Measurements from ENCODE around the gene CILP2.
A peak's percentile ranks its signal among the peaks of the same experiment; 100 is the strongest.

Gene CILP2

DNA sequence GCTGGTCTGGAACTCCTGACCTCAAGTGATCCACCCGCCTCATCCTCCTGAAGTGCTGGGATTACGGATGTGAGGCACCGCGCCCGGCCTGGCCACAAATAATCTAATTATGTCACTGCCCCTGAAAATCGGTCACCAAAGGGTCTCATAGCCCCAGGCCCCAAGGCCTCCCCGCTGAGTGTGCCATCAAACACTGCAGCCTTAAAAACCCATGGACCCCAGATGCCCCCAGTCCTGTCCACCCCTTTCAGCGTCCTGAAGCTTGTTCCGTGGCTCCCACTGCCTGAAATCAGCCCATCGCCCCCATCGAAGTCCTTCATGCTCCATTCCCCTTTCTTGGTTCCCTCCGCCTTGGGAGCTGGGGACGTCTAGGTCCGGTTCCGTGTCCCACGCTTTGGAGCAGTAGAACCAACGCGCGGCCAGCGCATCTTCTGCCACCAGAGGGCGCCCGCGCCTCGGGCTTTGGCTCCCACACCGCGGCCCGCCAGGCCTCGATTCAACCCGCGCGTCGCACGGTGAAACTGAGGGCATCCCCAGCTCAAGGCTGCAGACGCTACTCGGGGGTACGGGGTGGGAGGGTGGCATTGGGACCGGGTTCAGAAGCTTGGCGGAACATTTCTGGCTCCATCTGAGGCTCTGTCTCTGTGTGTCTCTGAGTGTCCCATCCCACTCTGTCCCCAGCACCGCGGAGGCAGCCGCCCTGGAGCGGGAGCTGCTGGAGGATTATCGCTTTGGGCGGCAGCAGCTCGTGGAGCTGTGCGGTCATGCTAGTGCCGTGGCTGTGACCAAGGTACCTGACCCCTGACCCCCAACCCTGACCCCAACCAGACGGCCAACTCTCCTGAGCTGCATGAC is 5.9 kb upstream of the CILP2 start:
- DNase-seq, result peak; percentile 20

DNA sequence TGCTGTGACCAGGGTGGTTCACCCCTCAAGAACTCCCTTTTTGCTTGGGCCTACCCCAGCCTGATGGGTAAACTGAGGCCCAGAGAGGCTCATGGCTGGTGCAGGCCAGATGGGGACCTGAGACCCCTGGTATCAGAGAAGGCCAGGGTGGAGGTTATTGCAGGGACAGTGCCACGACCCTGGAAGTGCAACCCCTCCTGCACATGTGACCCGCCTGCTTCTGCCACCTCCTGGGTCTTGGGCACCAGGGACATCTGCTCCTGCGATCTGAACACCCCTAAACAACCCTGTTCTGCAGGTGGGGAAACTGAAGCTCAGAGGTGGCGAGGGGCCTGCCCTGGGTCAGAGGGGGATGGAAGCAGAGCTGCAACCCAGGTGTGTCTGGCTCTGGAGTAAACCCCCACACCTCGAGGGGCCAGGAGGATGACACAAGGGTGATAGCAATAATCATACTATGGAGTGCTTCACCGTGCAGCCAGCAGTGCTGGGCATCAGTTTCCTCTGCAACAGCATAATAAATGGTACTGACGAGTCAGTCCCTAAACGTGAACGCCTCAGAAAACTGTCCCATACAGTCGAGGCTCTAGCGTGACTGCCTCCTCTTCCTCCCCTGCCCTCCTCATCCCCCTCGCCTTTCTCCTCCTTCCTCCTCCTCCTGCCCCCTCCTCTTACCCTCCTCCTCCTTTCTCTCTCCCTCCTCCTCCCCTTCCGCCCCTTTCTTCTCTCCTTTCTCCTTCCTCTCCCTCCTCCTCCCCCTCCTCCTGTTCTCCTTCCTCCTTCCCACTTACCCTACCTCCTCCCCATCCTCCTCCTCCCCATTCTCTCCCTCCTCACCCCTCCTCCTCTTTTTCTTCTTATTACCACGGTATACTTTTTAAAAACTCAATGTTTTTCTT is 5.0 kb upstream of the CILP2 start:
- no peak for DNase-seq

DNA sequence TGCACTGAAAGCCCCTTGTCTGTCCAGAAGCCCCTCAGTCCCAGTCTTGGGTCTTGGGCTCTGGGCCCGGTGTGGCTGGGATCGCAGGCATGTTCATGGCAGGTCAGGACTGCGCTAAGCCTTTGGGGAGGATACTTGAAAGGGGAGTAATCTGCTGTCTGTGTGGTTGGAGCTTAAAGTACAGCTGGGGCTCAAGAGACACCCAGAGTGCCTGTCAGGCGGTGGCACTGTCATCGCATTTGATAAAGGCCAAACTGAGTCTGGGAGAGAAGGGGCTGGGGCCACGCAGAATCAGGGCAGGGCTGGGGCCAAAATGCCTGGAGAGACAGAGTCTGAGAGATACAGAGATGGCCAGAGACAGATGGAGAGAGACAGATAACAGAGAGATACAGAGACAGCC is 4.2 kb upstream of the CILP2 start:
- no peak for DNase-seq

DNA sequence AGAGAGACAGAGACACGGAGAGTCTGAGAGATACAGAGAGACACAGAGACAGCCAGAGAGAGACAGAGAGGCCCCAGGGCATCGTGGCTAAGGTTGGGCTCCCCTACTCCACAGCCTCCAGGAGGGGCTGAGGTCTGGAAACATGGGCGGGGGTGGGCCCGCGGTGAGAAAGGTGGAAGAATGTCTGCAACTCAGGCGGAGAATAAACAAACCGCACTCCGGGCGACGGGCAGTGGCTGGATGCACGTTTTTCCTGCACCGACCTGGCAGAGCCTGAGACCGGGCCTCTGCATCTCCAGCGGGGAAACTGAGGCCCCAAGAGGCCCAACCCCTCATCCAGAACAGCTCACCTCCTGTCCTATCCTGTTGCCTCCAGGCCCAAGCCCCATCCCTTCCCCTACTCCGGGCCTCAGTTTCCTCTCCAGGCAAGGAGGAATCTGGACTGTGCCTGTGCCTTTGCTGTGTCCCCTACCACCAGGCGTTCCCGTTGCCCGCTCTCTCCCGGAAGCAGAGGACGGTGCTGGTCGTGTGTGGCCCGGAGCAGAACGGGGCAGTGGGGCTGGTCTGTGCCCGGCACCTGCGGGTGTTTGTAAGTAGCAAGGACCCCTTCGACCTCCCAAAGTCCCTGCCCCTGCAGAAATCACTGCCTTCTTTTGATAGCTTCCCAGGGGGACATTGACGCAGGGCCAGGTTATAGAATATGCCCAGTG is 3.4 kb upstream of the CILP2 start:
- DNase-seq, result no peak

DNA sequence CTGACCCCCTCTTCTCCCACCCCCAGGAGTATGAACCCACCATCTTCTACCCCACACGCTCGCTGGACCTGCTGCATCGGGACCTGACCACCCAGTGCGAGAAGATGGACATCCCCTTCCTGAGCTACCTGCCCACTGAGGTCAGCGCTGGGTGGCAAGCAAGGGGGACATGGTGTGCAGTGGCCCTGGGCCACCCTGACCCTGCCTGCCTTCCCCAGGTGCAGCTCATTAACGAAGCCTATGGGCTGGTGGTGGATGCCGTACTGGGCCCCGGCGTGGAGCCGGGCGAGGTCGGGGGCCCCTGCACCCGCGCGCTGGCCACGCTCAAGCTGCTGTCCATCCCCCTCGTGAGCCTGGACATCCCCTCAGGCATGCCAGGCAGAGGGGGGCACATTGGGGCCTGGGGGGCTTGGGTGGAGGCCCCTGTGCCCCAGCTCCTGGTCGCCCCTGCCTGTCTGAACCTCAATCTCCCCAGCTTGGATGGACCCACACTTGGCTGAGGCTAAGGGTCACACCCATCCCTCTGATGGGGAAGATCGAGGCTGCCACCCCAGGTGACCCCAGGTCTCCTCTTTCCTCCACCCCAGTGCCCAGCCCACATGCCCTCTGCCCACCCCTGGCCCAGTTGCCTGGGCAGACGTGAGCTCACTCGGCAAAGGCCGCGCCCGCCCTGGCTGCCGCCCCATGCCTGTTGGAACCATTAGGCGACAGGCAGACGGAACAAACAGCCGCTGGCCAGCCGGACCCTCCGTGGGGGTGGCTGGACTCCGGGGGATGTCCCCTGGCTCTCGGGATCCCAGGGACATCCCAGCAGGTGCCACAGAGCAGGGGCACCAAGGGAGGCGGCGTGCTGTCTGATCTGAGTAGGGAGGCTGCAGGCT is 2.5 kb upstream of the CILP2 start:
- DNase-seq, result no peak

DNA sequence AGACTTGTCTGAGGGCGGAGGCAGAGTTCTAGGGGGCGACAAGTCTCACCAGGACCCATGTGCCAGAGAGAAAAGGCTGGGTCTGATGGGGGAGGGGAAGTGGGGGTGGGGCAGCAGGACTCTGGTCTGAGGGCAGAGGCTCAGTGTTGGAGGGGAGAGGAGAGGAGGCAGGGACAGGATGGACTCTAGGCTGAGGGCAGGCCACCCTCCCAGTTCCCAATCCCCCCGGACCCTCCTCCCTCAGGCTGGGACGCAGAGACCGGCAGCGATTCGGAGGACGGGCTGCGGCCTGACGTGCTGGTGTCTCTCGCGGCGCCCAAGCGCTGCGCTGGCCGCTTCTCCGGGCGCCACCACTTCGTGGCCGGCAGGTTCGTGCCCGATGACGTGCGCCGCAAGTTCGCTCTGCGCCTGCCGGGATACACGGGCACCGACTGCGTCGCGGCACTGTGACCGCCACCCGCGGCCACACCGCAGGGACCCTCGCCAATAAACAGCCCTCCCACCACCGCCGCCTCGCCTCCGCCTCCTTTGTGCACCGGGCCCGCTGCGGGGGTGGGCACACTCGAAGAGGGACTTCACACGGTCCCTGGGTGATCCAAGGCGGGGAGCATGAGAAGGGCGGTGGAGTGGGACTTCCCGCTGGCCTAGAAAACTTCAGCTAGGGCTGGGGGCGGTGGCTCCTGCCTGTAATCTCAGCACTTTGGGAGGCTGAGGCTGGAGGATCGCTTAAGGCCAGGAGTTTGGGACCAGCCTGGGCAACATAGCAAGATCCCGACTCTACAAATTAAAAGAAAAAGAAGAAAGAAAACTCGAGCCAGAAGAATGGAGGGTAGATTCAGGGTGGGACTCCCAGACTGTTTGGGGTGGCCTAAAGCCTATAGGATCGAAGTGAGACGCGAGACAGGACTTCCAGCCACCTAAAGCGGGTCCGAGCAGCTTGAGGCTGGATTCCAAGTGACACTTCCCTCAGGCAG is 703 bp upstream of the CILP2 start:
- no peak for DNase-seq

DNA sequence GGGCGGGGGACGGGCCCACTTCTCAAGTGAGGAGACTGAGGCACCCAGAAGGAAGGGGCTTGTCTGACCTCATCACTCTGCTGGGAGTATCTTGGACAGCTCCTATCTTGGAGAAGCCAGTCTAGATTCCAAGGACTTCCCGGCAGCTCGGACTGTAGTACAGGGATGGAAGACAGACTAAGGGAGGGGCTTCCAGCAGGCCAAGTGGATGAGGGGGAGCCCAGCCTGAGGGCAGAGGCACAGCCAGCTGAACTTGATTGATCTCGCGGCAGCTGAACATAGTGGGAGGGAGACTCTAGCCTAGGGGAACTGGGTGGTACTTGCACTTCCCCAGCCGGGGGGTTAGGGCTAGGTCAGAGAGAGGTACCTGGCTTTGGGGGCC is 711 bp downstream of the CILP2 start:
- DNase-seq, result no peak

DNA sequence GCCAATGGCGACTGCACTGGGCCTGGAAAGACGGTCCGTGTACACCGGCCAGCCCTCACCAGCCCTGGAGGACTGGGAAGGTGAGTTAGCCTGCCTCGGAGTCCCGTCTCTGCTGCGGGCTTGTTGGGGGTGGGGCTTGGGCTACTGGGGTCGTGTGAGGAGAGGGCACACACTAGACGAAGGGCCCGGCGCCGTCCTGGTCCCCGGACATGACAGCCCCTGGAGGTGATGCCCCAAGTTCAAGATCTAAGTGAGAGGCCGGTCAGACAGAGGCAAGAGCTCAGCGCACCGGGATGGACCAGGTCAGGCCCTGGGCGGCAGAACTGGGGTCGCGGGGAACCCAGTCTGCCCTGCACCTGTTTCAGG is 1.6 kb downstream of the CILP2 start:
- no peak for DNase-seq

DNA sequence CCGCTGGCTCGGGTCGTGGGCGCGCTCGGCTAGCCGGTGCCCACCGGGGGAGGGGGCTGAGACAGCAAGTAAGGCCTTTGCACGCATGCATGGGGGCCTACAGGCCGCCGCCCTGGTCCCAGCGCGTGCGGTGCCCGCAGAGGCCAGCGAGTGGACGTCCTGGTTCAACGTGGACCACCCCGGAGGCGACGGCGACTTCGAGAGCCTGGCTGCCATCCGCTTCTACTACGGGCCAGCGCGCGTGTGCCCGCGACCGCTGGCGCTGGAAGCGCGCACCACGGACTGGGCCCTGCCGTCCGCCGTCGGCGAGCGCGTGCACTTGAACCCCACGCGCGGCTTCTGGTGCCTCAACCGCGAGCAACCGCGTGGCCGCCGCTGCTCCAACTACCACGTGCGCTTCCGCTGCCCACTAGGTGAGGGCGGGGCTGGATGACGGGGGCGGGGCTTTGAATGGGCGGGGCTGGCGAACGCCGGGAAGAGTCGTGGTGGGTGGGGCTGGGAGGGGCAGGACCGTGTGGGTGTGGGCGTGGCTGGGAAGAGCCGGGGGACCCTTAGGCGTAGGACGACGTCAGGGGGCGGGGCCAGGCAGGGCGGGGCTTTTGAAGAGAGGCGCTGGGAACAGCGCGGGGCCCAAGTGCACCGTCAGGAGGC is 2.1 kb downstream of the CILP2 start:
- DNase-seq, result no peak

DNA sequence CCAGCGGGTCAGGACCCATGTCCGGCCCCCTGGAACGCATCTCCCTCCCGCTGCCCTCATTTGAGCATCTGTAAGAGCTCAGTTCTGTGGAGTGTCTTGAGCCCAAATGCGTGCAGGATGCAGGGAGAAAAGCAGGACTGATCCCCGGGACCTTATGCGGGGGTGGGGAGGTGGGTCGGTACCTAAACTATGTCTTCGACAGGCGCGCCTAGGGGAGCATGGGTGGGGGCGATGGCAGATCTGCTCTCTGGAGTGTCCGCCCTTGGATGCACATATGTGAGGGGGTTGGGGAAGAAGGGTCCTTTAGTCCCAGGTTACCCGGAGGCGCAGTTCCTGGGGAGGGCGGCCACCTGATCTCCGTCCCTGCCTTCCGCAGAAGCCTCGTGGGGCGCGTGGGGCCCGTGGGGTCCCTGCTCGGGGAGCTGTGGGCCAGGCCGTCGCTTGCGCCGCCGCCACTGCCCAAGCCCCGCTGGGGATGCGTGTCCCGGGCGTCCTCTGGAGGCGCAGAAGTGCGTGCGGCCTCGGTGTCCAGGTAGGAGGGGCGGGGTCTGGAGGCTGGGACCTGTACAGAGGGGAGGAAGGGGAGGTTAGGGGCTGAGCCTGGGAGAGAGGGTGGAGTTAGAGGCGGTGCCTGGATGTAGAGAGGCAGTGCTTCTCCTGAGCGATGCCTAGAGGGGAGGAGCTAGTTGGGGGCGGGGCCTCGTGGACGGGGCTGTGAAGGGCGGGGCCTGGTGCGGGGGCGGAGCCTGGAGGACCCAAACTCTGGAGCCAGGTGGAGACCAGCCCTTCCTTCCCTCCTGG is 2.9 kb downstream of the CILP2 start:
- no peak for DNase-seq

DNA sequence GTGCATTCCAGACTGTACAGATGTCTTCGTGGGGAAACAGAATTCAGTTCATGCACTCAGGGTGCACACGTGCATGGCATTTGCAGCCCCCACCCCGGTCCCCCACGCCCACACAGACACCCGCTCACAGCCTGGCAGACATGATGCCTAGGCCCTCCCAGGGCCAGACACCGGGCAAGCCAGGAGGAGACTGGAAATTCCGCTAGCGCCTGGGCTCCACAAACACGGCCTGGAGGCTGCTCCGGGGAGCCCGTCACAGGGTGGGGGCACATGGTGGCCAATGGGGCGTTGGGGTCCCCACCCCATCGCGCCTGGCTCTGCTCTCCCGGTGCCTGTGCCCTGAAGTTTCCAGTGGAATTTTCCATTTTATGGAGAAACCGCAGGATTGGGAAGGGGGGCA is 3.6 kb downstream of the CILP2 start:
- DNase-seq, result no peak

DNA sequence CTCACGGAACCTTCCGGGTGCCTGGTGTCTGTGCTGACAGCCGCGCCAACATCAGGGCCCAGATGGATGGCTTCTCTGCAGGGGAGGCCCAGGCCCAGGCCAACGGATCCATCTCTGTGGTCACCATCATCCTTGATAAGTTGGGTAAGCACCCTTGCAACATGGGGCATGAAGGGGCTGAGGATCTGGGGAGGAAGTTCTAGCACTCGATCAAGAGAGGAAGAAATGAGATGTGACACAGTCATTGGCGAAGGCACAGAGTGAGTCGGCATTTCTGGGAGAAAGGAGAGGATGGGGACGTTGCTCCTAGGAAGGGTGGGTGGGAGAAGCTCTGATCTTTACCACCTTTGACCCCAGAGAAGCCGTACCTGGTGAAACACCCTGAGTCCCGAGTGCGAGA is 4.4 kb downstream of the CILP2 start:
- DNase-seq, result no peak

DNA sequence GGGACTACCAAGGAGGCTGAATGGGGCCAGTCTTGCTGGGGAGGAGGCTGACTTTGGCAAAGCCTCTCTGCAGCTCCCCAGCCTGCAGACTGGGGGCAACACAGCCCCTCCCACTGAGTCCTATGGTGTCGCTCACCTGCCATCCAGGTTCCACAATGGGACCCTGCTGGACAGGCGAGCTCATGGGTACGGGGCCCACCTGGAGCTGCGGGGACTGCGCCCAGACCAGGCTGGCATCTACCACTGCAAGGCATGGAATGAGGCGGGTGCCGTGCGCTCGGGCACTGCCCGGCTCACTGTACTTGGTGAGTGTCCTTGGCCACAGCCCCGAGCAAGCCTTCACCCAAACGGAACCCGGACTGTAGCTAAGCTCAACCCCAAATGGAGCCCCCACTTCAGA is 5.0 kb downstream of the CILP2 start:
- no peak for DNase-seq

DNA sequence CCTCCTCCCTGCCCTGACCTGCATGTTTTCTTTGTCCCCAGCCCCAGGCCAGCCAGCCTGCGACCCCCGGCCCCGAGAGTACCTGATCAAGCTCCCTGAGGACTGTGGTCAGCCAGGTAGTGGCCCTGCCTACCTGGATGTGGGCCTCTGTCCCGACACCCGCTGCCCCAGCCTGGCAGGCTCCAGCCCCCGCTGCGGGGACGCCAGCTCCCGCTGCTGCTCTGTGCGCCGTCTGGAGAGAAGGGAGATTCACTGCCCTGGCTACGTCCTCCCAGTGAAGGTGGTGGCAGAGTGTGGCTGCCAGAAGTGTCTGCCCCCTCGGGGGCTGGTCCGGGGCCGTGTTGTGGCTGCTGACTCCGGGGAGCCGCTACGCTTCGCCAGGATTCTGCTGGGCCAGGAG is 5.6 kb downstream of the CILP2 start:
- DNase-seq, result no peak

DNA sequence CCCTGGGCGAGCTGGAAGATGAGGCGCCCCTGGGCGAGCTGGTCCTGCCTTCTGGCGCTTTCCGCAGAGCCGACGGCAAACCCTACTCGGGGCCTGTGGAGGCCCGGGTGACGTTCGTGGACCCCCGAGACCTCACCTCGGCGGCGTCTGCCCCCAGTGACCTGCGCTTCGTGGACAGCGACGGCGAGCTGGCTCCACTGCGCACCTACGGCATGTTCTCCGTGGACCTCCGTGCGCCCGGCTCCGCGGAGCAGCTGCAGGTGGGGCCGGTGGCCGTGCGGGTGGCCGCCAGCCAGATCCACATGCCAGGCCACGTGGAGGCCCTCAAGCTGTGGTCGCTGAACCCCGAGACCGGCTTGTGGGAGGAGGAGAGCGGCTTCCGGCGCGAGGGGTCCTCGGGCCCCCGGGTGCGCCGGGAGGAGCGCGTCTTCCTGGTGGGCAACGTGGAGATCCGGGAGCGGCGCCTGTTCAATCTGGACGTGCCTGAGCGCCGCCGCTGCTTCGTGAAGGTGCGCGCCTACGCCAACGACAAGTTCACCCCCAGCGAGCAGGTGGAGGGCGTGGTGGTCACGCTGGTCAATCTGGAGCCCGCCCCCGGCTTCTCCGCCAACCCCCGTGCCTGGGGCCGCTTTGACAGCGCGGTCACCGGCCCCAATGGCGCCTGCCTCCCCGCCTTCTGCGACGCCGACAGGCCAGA is 6.3 kb downstream of the CILP2 start:
- DNase-seq, result no peak

DNA sequence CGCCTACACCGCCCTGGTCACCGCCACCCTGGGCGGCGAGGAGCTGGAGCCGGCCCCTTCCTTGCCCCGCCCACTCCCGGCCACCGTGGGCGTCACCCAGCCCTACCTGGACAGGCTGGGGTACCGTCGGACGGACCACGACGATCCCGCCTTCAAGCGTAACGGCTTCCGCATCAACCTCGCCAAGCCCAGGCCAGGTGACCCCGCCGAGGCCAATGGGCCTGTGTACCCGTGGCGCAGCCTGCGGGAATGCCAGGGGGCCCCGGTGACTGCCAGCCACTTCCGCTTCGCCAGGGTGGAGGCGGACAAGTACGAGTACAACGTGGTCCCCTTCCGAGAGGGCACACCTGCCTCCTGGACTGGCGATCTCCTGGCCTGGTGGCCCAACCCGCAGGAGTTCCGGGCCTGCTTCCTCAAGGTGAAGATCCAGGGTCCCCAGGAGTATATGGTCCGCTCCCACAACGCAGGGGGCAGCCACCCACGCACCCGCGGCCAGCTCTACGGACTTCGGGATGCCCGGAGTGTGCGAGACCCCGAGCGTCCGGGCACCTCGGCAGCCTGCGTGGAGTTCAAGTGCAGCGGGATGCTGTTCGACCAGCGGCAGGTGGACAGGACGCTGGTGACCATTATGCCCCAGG is 7.0 kb downstream of the CILP2 start:
- no peak for DNase-seq

DNA sequence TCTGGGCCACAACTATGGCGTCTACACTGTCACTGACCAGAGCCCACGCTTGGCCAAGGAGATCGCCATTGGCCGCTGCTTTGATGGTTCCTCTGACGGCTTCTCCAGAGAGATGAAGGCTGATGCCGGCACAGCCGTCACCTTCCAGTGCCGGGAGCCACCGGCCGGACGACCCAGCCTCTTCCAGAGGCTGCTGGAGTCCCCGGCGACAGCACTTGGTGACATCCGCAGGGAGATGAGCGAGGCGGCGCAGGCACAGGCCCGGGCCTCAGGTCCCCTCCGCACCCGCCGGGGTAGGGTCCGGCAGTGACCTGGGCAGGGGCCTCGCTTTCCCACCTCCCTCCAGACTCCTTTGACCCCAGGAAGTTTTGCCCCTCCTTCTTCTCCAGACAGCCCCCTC is 7.6 kb downstream of the CILP2 start:
- DNase-seq, result no peak

DNA sequence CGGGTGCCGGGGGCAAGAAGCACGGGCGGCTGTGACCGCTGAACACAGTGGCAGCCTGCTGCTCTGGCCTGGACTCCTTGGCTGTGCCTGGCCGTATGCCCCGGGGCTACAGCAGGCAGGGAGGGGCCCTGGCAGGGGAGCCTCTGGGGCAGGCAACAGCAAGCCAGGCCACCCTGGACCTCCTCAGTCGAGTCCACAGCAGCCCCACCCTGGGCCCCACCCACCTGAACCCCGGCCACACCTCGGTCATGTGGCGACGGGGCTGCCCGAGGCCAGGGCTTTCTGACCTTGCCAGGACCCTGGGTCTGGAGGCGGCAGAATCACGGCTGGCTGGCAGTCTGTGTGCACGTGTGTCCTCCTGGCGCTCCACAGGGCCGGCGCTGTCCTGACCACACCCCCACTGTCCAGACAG is 8.7 kb downstream of the CILP2 start:
- no peak for DNase-seq

Data from NCI-H748 treated with DMSO at 0.1 percent for 48 hours (cell line).